ENCODE measurements around the gene MAP4. TPM values are rescaled to one million over a fixed set of nuclear protein-coding genes. Genes with fewer than 3 reads are reported as not detected.

Gene MAP4
- total and polyA plus RNA-seq, 2 donors (not counting 3 experiments of a cell fraction or from before 2014, with no cell fraction given) = 121 to 290 TPM

DNA sequence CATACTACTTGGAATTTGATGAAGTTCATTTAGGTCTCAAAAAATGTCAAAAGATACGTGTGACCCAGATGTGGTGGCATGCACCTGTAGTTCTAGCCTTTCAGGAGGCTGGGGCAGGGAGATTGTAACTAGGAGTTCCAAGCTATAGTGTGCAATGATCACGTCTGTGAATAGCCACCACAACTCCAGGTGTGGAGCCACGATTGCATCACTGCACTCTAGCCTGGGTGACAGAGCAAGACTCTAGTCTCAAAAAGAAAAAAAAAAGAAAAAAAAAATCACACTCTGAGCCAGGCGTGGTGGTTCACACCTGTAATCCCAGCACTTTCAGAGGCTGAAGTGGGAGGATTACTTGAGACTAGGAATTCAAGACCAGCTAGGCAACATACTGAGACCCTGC is 14.2 kb downstream of the MAP4 start:
- intact Hi-C loops (cut with micrococcal nuclease) = no loop called here
- CTCF ChIA-PET = interaction anchor here (0.7 kb wide), 1 partner anchor 139 kb away, joined by 3 read pairs; no protein-coding TSS in a partner anchor

More for the DNA sequence above, 14.2 kb downstream of the MAP4 start:
- no peaks in the 10 kb centered on the region for H3K27me3 ChIP-seq (ENCODE audit: control insufficient read depth in 2 of 2, insufficient read depth in 2 of 2, low read length in 2 of 2)
- BruUV-seq (replicated peaks) = no TSS peak
- H3K9me1 ChIP-seq (replicated peaks; ENCODE audit: control insufficient read depth, extremely low read depth, insufficient read depth, low read length) = no peaks in the 10 kb centered on the region
- no peak overlapping the region for H3K4me3 ChIP-seq (replicated peaks in 1 of 3; ENCODE audit: insufficient read depth in 1 of 3, low read depth in 1 of 3, low read length in 3 of 3)
- peaks cover 78% of the 10 kb centered on the region for H3K79me2 ChIP-seq (ENCODE audit: control insufficient read depth, insufficient read depth, low read length)
- no peak overlapping the region for H3K4me2 ChIP-seq (ENCODE audit: insufficient read depth, low read length)
- H2AFZ ChIP-seq (ENCODE audit: low read depth, low read length) = no peak overlapping the region
- no peak for FAIRE-seq
- POLR2A ChIA-PET = no interaction called here
- no peaks in the 10 kb centered on the region for H3K4me1 ChIP-seq (ENCODE audit: control insufficient read depth, extremely low read depth, insufficient read depth, low read length)
- no peak for DNase-seq (ENCODE audit: low read depth, low spot score)
- dilution Hi-C loops (cut with MboI; ENCODE audit: extremely low pct_ligation_motif_present, low sequenced_read_pairs) = no loop called here
- H3K9ac ChIP-seq (replicated peaks; ENCODE audit: extremely low read depth, insufficient read depth, low read length) = no peak overlapping the region
- H4K20me1 ChIP-seq (replicated peaks; ENCODE audit: control insufficient read depth, extremely low read depth, insufficient read depth, low read length) = peaks cover 9% of the 10 kb centered on the region
- H3K9me3 ChIP-seq (replicated peaks; ENCODE audit: control insufficient read depth, insufficient read depth, low read length) = no peaks in the 10 kb centered on the region
- TF ChIP-seq POLR2AphosphoS5 (IDR thresholded peaks at IDR 0.05; ENCODE audit: insufficient read depth, low read depth, low read length) (no peak), GATA2 (IDR thresholded peaks at IDR 0.05; ENCODE audit: insufficient read depth, insufficient read length, low read depth, low read length) (no peak), MYC (IDR thresholded peaks at IDR 0.05; ENCODE audit: low read depth, low read length) (no peak), POLR2A (IDR thresholded peaks at IDR 0.05; ENCODE audit: low read depth, low read length) (no peak), FOS (IDR thresholded peaks at IDR 0.05; ENCODE audit: borderline replicate concordance, insufficient read depth, low read length) (no peak), JUN (IDR thresholded peaks at IDR 0.05; ENCODE audit: borderline replicate concordance, insufficient read depth, insufficient read length, low read depth) (no peak), EZH2 (IDR thresholded peaks at IDR 0.05; ENCODE audit: borderline replicate concordance, low read depth, low read length, severe bottlenecking) (no peak)
- TF ChIP-seq, protein P1, sequence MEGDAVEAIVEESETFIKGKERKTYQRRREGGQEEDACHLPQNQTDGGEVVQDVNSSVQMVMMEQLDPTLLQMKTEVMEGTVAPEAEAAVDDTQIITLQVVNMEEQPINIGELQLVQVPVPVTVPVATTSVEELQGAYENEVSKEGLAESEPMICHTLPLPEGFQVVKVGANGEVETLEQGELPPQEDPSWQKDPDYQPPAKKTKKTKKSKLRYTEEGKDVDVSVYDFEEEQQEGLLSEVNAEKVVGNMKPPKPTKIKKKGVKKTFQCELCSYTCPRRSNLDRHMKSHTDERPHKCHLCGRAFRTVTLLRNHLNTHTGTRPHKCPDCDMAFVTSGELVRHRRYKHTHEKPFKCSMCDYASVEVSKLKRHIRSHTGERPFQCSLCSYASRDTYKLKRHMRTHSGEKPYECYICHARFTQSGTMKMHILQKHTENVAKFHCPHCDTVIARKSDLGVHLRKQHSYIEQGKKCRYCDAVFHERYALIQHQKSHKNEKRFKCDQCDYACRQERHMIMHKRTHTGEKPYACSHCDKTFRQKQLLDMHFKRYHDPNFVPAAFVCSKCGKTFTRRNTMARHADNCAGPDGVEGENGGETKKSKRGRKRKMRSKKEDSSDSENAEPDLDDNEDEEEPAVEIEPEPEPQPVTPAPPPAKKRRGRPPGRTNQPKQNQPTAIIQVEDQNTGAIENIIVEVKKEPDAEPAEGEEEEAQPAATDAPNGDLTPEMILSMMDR (IDR thresholded peaks at IDR 0.05; ENCODE audit: extremely low read depth in 1 of 2, insufficient read depth in 1 of 2, low read depth in 1 of 2, low read length in 2 of 2) = no peak
- TF ChIP-seq, protein P2, sequence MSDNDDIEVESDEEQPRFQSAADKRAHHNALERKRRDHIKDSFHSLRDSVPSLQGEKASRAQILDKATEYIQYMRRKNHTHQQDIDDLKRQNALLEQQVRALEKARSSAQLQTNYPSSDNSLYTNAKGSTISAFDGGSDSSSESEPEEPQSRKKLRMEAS (IDR thresholded peaks at IDR 0.05; ENCODE audit: insufficient read depth, insufficient read length) = no peak
- H3K27ac ChIP-seq (ENCODE audit: insufficient read depth, low read depth, low read length) = no peak overlapping the region
- H3K36me3 ChIP-seq (ENCODE audit: control insufficient read depth in 2 of 2, extremely low read depth in 1 of 2, insufficient read depth in 2 of 2, low read length in 2 of 2) = peaks cover 2% of the 10 kb centered on the region in 2 experiments

Data from endothelial cell of umbilical vein (primary cell).